Glutamatergic neuron (in vitro differentiated cells): Measurements from ENCODE around the gene DHX58. TPM values are rescaled to one million over a fixed set of nuclear protein-coding genes. Genes with fewer than 3 reads are reported as not detected.

Source experiments
- DNase-seq: peaks from one replicate; pipeline ENCODE4 v3.0.0; 2022
- H3K27ac Mint-ChIP-seq: one replicate; pipeline ENCODE4 v1.8.0; 2020; ENCODE audit warnings: mild to moderate bottlenecking, mixed read lengths, inconsistent platforms; ENCODE audit not compliant: unreplicated experiment
- H3K27me3 Mint-ChIP-seq: one replicate; pipeline ENCODE4 v1.8.0; 2020; ENCODE audit warnings: mild to moderate bottlenecking, moderate library complexity, mixed read lengths, inconsistent platforms; ENCODE audit not compliant: unreplicated experiment
- H3K36me3 Mint-ChIP-seq: one replicate; pipeline ENCODE4 v1.8.0; 2020; ENCODE audit warnings: mild to moderate bottlenecking, mixed read lengths, inconsistent platforms; ENCODE audit not compliant: unreplicated experiment
- H3K4me1 Mint-ChIP-seq: one replicate; pipeline ENCODE4 v1.8.0; 2020; ENCODE audit warnings: mild to moderate bottlenecking, low read depth, mixed read lengths, inconsistent platforms; ENCODE audit not compliant: unreplicated experiment
- H3K4me3 Mint-ChIP-seq: one replicate; pipeline ENCODE4 v1.8.0; 2020; ENCODE audit warnings: mild to moderate bottlenecking, mixed read lengths, inconsistent platforms; ENCODE audit not compliant: unreplicated experiment
- H3K9me3 Mint-ChIP-seq: one replicate; pipeline ENCODE4 v1.8.0; 2020; ENCODE audit warnings: mild to moderate bottlenecking, moderate library complexity, mixed read lengths, inconsistent platforms; ENCODE audit not compliant: unreplicated experiment
- CTCF ChIP-seq: fragments of 200-600 bp; sonication (generic); IDR thresholded peaks from one replicate; pipeline ENCODE4 v1.5.0; 2021; ENCODE audit not compliant: partially characterized antibody, unreplicated experiment
- total RNA-seq: library from RNA; stranded (reverse); fragmentation: NEBNext Ultra II Directional; extraction: Animal tissue kit (Norgen Biotek cat#: 25700); gene quantifications from one replicate; pipeline ENCODE4 v1.2.1, GENCODE V29; 2021; ENCODE audit not compliant: unreplicated experiment

DHX58 gene
- total RNA-seq, 1 donor from 2014 or later: 0.42 TPM

- no peaks in the 10 kb centered on the region for H3K36me3 Mint-ChIP-seq
- H3K4me1 Mint-ChIP-seq: peaks cover 3% of the 10 kb centered on the region
- H3K27ac Mint-ChIP-seq: no peak overlapping the region
- peak overlapping the region; percentile 9 for H3K4me3 Mint-ChIP-seq
- no peak for TF ChIP-seq CTCF
- DNase-seq: no peak
- peaks cover 2% of the 10 kb centered on the region for H3K9me3 Mint-ChIP-seq
- peaks cover 8% of the 10 kb centered on the region for H3K27me3 Mint-ChIP-seq
These were observed 6.5 kb downstream of the DHX58 start for GRCh38 chr17:42106009-42106408.

GRCh38 chr17:42104264-42104663 lies 8.2 kb downstream of the DHX58 start:
- no peak for DNase-seq
- Mint-ChIP-seq H3K9me3 (peaks cover 2% of the 10 kb centered on the region), H3K4me3 (no peak overlapping the region), H3K36me3 (no peaks in the 10 kb centered on the region), H3K27ac (no peak overlapping the region), H3K27me3 (peaks cover 7% of the 10 kb centered on the region), H3K4me1 (peaks cover 3% of the 10 kb centered on the region)
- TF ChIP-seq CTCF: no peak

GRCh38 chr17:42103221-42103954 lies 9.1 kb downstream of the DHX58 start:
- Mint-ChIP-seq H3K36me3 (no peaks in the 10 kb centered on the region), H3K27ac (no peak overlapping the region), H3K9me3 (peaks cover 2% of the 10 kb centered on the region), H3K4me1 (peaks cover 7% of the 10 kb centered on the region), H3K4me3 (no peak overlapping the region), H3K27me3 (peaks cover 7% of the 10 kb centered on the region)
- no peak for TF ChIP-seq CTCF
- DNase-seq: no peak

GRCh38 chr17:42101513-42102292 lies 10.8 kb downstream of the DHX58 start:
- H3K9me3 Mint-ChIP-seq: peaks cover 2% of the 10 kb centered on the region
- H3K4me1 Mint-ChIP-seq: peaks cover 7% of the 10 kb centered on the region
- no peak overlapping the region for H3K4me3 Mint-ChIP-seq
- H3K27me3 Mint-ChIP-seq: peaks cover 14% of the 10 kb centered on the region
- TF ChIP-seq CTCF: peak; percentile 90
- no peaks in the 10 kb centered on the region for H3K36me3 Mint-ChIP-seq
- peak; percentile 89 for DNase-seq
- no peak overlapping the region for H3K27ac Mint-ChIP-seq
